HG03045 (cell line): ENCODE results near the gene GRIK3.
"Not testable (repeated sequence)": the region's sequence is repeated elsewhere in the genome, so short reads cannot be mapped to it uniquely, and the experiment has no call there.

Experiments
- ATAC-seq: cut with Tn5 transposase; IDR thresholded peaks from one replicate; pipeline ENCODE4 v1.9.1; 2021; ENCODE audit warnings: mild to moderate bottlenecking, moderate library complexity; ENCODE audit not compliant: unreplicated experiment

GRIK3 gene

DNA sequence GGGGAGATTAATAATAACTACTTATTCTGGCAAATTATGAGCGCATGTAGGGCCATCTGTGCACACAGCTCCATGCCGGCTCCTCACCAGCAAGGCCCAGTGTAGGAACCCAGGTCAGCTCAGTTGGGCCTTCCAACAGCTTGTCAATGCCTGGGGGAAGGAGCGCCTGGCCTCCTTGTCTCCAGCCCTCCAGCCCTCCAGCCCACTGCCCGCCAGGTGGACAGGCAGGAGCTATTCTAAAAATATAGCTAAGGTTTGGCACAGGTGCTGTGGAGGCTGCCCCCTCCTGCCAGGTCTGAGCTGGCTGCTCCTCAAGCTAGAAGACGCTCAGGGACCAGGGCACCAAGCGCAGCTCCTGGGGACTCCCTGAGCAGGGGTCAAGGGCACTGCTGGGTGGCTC, 85.7 kb downstream of the GRIK3 start:
- ATAC-seq = no peak

DNA sequence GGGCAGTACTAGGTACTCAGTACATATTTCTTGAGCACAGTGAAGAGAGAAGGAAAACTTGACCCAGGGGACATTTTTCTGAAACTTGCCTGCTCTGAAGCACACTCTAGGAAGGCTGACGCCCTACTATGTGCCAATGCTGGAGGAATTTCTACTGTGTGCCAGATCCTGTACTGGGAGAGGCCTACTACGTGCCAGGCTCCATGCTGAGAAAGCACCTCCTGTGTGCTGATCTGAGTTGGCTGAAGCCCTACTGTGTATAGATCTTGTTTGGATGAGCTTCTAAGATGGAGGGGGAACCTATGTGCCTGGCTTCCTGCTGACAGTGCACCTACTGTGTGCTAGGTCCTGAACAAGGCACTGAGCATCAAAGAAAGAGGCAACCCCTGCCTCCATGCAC, 86.2 kb downstream of the GRIK3 start:
- ATAC-seq = no peak

DNA sequence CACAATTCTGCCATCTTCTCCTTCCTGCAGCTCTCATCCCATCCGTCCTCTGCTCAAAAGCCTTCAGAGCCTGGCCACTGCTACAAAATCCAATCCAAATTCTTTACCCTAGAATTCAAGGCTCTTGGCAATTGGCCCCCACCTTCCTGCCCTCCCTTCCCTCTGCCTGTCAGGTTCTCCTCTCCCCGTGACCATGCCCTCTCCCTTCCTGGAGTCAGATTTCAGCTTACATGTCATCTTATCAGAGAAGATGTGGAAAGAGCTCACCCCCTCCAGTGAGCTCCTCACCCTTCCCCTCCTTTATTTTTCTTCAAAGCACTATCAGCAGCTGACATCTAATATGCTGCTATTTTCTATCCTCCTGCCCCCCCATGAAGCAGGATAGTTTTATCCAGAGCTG, 86.9 kb downstream of the GRIK3 start:
- no peak for ATAC-seq

DNA sequence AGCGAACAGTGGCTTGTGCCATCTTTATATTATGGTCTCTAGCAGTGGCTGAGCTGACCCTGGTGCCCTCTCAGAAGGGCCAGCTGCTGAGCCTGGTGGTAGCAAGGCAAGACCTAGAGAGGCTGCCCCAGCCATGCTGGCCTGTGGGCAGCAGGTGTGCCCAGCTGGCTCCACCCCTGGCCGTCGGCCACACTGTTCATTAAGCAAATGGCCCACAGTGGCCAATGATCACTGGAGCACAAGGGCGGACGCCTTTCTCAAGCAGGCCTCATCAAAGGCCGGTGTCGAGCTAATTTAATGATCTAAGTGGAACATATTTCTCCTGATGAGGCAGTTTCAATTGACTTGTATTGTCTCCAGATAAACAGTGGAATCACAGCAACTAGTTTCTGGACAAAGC, 89.4 kb downstream of the GRIK3 start:
- no peak for ATAC-seq

DNA sequence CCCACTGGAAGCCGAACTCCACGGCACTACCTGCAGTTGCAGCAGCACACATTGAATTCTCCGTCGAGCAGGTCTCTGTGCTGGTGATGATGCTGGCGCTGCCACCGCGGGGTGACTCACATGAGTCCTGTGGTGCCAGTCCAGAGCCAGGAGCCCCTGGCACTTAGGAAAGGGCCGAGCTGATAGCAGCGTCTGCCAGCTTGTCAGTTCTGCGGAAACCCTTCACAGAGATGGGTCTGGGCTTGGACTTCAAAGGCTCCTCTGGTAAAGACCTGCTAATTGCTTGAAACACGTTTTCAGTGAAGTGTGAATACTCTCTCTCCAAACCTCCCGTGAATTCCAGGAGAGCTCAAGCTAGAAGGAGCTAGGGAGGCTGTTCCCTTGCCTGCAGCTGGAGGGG, 92.2 kb downstream of the GRIK3 start:
- ATAC-seq = no peak

DNA sequence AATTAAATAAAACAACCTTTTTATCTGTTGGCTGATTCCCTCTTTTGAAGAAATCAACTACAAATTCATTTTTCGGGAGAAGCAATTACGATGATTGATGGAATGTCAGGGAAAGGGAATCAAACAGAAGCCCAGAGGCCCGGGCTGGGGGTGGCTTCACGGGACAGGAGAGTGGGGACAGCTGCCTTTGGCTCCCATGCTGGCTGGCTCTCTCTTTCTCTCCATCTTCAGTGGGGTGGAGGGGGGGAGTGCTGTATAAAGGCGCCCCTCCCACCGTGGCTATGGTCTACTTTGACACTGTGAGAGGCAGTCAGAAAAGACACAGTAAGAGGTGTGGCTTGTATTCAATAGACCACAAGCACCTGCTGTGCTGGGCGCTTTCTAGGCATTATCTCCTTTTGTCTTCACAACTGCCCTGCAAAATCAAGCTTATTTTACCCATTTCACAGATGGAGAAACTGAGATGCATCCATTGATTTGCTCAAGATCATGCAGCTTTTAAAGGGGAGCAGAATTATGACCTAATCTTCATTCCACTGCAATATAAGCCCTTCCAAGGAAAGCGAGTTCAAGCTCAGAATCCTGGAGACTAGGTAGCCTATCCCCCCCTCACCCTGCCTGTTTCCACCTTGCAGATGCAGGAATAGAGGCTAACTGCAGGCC, 92.9 kb downstream of the GRIK3 start:
- ATAC-seq = no peak

DNA sequence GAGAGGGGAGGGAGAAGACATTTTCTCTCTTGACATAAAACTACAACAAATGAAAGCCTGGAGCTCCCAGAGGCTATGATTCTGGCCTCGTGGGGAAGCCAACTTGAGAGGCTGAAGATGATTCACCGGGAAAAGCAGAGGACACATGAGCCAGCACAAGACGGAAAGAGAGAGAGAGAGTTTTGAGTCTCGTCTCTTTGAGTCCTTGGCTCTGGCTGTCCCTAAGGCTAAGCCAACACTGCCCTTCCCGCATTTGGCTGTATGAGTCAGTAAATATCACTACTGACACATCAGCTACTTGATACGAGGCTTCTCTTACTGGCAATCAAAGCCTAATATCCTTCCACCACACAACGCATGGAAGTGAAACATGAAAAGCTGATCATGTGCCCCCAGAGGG, 95.5 kb downstream of the GRIK3 start:
- ATAC-seq = no peak

DNA sequence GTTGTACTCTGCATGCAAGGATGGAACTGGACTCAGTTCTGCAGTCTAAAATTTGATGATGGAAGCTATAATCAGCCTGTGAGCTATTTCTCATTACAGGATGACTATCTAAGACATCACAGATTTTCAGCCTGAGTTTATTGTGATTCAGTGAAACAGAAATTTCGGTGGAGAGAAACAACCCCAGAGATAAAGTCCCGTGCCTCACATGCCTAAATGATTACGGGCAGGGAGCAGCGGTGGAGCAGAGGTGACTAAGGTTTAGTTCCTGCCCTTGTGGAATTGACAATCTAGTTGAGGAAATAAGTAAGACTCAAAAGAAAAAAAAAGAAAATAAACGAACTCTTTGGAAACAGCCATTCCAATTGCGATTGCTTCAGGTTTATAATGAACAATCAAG, 96.9 kb downstream of the GRIK3 start:
- ATAC-seq = no peak

DNA sequence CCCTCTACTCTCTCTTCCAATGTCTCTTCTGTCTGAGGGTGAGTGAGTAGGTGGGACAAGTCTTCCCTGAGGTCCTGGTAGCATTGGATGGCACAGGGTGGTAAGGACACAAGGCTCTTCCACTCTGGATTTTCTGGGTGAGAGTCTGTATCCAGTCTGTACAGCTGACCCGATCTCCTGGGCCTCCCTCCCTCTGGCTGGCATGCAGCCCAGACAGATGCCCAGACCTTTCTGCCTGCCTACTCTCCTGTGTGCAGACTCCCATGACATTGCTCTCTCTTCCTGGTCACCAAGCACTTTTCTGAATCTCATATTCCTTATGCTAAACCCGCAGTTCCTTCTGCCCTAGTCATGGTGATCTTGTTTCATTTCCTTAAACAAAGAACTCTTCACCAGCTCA, 100.3 kb downstream of the GRIK3 start:
- ATAC-seq = no peak

DNA sequence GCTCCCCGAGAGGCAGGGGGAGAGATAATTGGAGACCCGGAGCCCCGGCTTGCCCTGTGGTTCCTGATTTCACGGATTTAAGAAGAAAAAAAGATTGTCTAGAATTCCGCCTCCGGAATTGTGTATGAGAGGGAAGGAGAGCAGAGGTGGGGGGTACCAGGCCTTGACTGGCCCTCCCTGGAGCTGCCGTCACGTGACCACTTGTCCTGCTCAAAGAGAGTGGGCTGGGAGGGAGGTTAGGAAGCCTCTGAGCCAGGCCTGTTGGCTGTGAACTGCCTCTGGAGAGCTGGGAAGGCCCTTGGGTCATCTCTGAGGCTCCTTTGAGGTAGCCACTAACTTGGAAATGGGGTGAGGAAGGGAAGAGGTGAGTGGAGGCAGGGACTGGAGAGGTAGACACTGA, 106.5 kb downstream of the GRIK3 start:
- no peak for ATAC-seq

DNA sequence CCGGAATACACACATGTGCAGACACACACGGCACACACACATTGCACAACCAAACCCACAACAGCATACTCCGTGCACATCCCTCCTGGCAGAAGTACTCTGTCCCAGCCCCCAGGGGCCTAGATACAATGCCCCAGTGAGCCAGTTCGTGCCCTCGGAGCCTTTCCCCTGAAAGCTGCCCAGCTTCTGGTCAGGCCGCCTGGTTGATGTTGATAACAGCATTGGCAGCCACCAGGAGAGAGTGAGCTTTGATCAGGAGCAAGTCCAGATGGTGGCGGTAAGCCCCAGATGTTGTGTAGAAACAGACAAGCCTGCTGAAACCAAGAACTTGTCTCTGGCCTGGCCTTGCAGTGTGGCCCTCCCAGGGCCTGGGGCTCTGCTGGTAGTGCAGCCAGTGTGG, 109.1 kb downstream of the GRIK3 start:
- no peak for ATAC-seq

DNA sequence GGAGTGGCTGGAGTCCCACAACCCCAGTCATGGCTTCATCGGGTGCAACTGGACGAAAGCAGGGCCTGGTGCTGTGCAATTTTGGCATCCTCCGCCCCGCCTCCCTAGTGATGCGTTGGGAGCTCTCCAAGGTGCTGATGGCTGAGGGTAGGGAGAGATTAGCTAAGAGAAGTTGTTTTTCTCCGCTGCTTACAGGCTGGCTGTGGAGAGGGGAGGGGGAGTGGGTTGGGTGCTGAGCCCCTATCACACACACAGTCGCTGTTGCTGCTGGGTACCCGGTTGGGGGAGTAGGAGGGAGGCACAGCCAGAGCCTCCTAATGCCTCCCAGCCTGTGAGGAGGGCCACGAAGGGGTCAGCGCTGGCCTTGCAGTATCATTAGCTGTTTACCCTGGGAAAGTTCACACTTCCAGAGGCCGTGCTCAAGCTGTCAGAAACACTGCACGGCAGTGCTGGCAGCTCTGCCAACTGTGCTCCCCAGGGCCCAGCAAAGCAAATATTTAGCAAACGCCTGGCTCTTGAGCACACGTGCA, 110.0 kb downstream of the GRIK3 start:
- ATAC-seq = no peak

DNA sequence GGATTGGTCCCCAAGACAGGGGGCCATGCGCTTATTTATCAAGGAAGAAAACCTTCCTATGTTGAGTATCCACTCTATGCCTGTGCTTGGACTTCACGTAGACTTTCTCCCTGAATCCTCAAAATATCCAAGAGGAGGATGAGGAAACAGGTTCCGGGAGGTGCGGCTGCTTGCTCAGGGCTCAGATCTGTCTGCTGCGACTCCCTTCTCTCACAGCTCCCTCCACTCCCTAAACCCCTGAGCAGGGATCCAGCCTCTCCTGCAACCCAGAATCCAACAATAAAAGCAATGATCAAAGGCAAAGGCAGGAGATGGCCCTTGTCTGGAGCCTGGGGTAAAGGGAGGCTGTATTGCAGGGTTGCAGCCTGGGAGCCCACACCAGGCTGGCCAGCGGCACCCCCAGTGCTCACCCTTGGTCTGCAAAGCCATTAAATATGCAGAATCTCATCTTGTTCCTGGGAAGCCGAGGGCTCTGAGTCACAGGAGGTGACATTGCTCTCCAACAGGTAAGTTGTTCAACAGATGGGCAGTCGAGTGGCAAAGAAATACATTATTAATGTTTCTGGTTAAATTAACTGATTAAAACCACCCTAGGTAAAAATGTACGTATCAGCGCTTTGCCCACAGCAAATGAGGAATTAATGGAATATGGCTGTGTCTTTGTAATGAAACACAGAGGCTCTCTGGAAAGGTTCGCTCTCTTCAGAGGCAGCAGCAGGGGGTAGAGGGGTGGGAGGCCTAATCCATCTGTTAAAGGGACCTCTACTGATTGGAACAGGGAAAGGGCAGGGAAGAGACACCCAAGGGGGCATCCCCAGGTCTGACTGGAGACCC, 111.5 kb downstream of the GRIK3 start:
- no peak for ATAC-seq

DNA sequence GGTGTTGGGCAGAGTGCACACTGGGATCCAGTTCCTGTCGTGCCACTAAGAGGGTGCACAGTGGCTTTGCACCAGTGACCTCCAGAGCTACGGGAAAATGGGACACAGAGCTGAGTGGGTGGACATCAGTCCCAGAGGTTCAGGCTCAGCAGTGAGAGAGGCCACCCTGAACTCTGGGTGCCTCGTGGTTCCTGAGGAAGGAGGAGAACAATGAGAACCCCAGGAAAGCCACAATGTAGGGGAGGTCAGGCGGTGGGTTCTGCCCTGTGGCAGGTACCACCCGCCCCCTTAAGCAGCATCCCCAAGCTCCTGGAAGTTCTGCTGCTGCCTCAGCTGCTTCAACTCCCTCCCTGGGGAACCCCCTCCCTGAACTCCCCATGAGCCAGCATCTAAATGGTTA, 112.2 kb downstream of the GRIK3 start:
- ATAC-seq = no peak

DNA sequence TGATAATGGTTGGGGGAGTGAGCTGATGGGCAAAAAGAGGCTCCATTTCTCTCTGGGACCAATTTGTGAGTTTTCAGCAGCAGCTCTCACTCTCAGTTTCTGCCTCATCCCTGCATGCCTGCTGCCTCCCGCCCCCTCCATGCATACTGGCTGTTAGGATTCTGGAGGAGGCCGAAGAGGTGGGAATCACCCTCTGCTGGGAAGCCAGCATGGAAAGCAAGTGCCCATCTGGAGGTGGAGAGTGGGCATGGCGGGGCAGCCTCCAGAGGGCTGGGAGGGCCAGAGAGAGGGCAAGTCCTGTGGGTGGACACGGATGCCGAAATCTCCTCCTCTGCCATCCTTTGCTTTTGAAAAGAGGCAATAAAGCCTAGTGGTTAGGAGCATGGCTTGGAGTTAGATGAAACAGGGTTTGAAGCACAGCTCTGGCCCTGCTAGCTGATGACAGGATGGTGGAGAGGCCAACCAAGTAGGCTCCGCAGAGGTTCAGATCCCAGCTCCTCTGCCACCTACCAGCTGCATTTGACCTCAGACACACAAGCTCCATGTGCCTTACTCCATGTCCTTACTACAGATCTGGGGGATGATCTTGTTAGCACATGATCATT, 113.4 kb downstream of the GRIK3 start:
- no peak for ATAC-seq

DNA sequence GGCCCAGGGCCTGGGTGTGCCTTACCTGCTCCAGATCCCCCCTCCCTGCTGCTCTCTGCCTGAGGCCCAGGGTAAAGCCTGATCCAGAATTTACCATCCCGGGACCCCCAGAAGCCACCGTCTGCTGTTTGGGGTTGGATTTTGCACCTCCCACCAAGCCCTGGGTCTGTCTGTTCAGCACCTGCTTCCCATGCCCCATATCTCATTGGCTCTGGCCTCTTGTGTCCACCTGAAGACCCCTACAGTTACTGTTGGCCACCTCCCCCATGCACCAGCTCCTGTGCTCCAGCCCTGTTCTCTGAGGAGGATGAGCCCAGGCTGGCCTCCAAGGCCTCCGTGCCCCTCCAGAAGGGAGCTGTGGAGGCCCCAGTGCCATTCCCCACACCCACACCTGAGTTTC, 113.9 kb downstream of the GRIK3 start:
- ATAC-seq = no peak

DNA sequence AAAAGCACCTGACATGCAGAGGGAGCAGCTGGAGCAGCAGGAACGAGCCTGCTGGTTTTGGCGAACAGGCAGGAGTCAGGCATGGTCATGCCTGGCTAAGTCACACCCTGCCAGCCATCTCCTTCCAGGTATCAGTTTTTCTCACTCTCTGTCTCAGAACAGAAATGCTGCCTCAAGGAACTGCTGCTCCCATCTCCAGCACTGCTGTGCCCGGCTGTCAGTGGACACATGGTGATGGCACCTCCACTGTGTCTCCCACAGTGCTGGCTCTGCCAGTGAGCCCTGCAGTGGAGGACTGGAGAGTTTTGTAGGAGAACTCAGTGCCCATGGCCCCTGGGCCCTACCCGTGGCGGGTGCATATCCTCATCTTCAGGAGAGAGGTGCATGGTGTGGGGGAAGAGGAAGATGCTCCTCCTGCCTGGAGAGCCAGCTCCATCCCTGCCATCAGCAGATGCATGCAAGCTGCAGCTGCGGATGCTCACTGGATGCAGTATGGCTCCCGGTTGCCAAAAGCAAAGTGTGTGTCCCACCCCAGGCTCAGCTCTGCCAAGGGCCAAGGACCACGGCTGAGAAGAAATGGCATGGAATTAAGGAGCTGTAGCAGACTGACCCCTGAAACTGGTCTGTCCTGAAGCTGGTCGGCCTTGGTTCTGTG, 114.7 kb downstream of the GRIK3 start:
- ATAC-seq = no peak

DNA sequence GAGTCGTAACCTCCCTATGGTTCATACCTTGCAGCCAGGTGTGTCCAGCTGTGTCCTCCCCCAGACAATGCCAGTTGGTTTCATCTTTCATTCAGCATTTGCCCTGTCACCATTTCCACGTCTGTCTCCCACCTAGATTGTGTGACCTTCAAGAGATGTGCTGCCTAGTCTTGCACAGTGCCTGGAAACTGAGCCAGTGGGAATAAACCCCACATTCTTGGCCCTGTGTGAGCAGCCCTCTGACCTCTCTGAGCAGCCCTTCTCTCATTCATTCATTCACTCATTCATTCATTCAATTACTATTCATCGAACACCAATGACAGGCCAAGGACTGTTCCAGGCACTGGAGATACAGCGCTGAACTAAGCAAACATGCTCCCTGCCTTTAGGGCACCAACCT, 115.7 kb downstream of the GRIK3 start:
- ATAC-seq = no peak

DNA sequence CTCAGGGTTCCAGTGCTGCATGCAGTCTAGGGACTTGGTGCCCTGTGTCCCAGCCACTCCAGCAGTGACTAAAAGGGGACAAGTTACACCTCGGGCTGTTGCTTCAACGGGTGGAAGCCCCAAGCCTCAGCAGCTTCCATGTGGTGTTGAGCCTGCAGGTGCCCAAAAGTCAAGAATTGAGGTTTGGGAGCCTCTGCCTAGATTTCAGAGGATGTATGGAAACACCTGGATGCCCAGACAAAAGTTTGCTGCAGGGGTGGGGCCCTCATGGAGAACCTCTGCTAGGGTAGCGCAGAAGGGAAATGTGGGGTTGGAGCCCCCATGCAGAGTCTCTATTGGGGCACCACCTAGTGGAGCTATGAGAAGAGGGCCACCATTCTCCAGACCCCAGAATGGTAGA, 117.8 kb downstream of the GRIK3 start:
- not testable (repeated sequence) for ATAC-seq

DNA sequence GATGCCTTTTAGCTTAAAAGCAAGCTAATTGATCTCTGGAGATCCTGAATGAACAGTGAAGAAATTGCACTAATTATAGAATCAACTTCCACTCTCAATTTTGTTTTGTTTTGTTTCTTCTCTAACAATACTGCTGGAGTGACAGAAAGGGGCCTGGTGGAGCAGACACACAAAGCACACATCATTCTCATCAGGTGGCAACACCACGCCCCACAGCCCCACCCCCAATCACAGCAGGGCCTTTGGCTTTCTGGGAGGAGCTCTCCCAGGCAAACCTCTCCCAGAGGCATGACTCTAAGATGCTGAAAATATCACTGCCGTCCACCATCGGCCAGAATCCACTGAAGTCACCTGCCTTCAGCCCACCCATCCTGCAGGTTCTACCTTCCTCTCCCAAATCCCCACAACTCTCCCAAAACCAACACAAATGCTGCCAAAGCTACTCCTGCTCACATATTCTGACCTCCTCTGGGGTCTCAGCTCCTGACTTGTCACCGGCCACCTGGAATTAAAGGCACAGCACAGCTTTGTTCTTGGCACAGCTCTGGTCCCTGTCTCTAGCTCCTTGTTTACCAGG, 120.7 kb downstream of the GRIK3 start:
- ATAC-seq = no peak

DNA sequence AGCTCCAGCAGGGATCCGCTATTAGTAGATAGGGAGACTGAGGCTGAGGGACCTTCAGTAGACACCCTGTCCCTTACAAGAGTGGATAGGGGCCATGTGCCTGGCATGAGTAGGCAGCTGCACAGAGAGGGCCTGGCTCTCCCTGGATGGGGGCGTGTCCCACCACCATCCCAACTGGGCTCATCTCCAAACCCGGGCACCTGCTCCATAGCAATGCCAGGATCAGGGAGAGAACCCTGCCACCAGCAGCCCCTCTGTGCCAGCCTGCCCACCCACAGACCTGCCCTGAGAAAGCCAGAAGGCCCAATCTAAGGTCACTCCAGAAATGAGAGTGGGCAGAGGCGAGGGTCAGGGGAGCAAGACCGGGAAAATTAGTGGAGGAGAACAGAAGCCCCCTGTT, 121.3 kb downstream of the GRIK3 start:
- no peak for ATAC-seq
